Keratinocyte (primary cell): ENCODE data around the gene SLC22A12. TPM values are rescaled to one million over a fixed set of nuclear protein-coding genes. Genes with fewer than 3 reads are reported as not detected.
"Not testable (repeated sequence)": the region's sequence is repeated elsewhere in the genome, so short reads cannot be mapped to it uniquely, and the experiment has no call there.

Experiments
- DNase-seq: peaks from one replicate; pipeline ENCODE4 v3.0.0-alpha.2; 2011; ENCODE audit warnings: low read depth, missing footprints, low spot score
- FAIRE-seq: peaks from 2 replicates; lab custom pipeline; 2011; peaks lifted over from hg19 to GRCh38; lab: Jason Lieb, UNC
- H2AFZ ChIP-seq: 2 replicates; pipeline ENCODE4 v1.6.0; 2012; ENCODE audit warnings: low read length, control low read depth, inconsistent platforms; ENCODE audit not compliant: control insufficient read depth
- H3K27ac ChIP-seq: 2 replicates; pipeline ENCODE4 v1.5.1; 2011; ENCODE audit warnings: low read length; ENCODE audit not compliant: control insufficient read depth, insufficient read depth
- H3K27me3 ChIP-seq: 3 replicates; pipeline ENCODE4 v1.6.0; 2011; ENCODE audit warnings: low read length; ENCODE audit not compliant: control insufficient read depth, insufficient read depth; ENCODE audit errors: extremely low read depth
- H3K36me3 ChIP-seq, 2 experiments: 2 replicates in 1 of 2; 3 replicates in 1 of 2; pipeline ENCODE4 v1.5.1; 2011; ENCODE audit warnings: low read length in 2 of 2, mild to moderate bottlenecking in 1 of 2; ENCODE audit not compliant: control insufficient read depth in 2 of 2, insufficient read depth in 2 of 2; ENCODE audit errors: extremely low read depth in 1 of 2
- H3K4me1 ChIP-seq: 3 replicates; pipeline ENCODE4 v1.5.1; 2011; ENCODE audit warnings: low read length; ENCODE audit not compliant: control insufficient read depth, insufficient read depth; ENCODE audit errors: extremely low read depth
- H3K4me2 ChIP-seq: 3 replicates; pipeline ENCODE4 v1.6.0; 2011; ENCODE audit warnings: low read depth, low read length; ENCODE audit not compliant: control insufficient read depth, insufficient read depth; ENCODE audit errors: extremely low read depth
- H3K4me3 ChIP-seq, 3 experiments: fragments of 200-600 bp in 1 of 3; sonication (generic) in 1 of 3; 2 replicates in 2 of 3; 3 replicates in 1 of 3; pipeline ENCODE4 v1.5.1; 2011 to 2016; ENCODE audit warnings: low read length in 3 of 3, mild to moderate bottlenecking in 3 of 3, control low read depth in 2 of 3, inconsistent platforms in 1 of 3, low read depth in 1 of 3, mixed read lengths in 1 of 3, mixed run types in 1 of 3, moderate library complexity in 1 of 3; ENCODE audit not compliant: control insufficient read depth in 2 of 3, insufficient read depth in 2 of 3; ENCODE audit errors: extremely low read depth in 1 of 3
- H3K79me2 ChIP-seq: 2 replicates; pipeline ENCODE4 v1.6.0; 2012; ENCODE audit warnings: low read length; ENCODE audit not compliant: control insufficient read depth, insufficient read depth
- H3K9ac ChIP-seq: 3 replicates; pipeline ENCODE4 v1.6.0; 2011; ENCODE audit warnings: low read length; ENCODE audit not compliant: control insufficient read depth, insufficient read depth; ENCODE audit errors: extremely low read depth
- H3K9me1 ChIP-seq: 3 replicates; pipeline ENCODE4 v1.6.0; 2011; ENCODE audit warnings: low read length; ENCODE audit not compliant: control insufficient read depth, insufficient read depth; ENCODE audit errors: extremely low read depth
- H3K9me3 ChIP-seq: 2 replicates; pipeline ENCODE4 v1.5.1; 2012; ENCODE audit warnings: low read depth, low read length; ENCODE audit not compliant: control insufficient read depth
- H4K20me1 ChIP-seq: 3 replicates; pipeline ENCODE4 v1.6.0; 2011; ENCODE audit warnings: low read length; ENCODE audit not compliant: control insufficient read depth, insufficient read depth; ENCODE audit errors: extremely low read depth
- EZH2 ChIP-seq: IDR thresholded peaks from one replicate; pipeline ENCODE4 v1.6.1; 2012; ENCODE audit warnings: inconsistent platforms, mild to moderate bottlenecking, low read length, moderate library complexity
- dilution Hi-C: fragments of 300-500 bp; cut with MboI; formaldehyde crosslinking; loops from one replicate; pipeline ENCODE4 v1.7.0; 2020; ENCODE audit warnings: low sequenced_read_pairs; ENCODE audit not compliant: extremely low pct_ligation_motif_present
- polyA plus RNA-seq, 5 experiments: library from polyadenylated mRNA; depleted of rRNA in 3 of 5; stranded (reverse) in 3 of 5; stranded (forward) in 1 of 5; unstranded in 1 of 5; fragments of >200 nt; gene quantifications; 1 replicate in 1 of 5; 2 replicates in 3 of 5; 3 replicates in 1 of 5; pipeline versions ENCODE4 v1.2.1 to v1.2.3, GENCODE V29; 2011 to 2012; ENCODE audit warnings: missing spikeins in 2 of 5, low read depth in 1 of 5, low replicate concordance in 1 of 5
- TF ChIP-seq, protein P1 (sequence below), 3 experiments: IDR thresholded peaks in 1 of 3; conservative IDR thresholded peaks in 1 of 3; optimal IDR thresholded peaks in 1 of 3; 2 replicates in 2 of 3; 3 replicates in 1 of 3; pipeline versions ENCODE3 to v1.5.1; 2011; ENCODE audit warnings: low read length in 3 of 3, mild to moderate bottlenecking in 3 of 3, moderate library complexity in 2 of 3, control low read depth in 1 of 3, inconsistent platforms in 1 of 3; ENCODE audit not compliant: insufficient read depth in 2 of 3; ENCODE audit errors: extremely low read depth in 1 of 3

SLC22A12 gene
- polyA plus RNA-seq, 1 donor (not counting 4 experiments of a cell fraction or from before 2014, with no cell fraction given): not detected

DNA sequence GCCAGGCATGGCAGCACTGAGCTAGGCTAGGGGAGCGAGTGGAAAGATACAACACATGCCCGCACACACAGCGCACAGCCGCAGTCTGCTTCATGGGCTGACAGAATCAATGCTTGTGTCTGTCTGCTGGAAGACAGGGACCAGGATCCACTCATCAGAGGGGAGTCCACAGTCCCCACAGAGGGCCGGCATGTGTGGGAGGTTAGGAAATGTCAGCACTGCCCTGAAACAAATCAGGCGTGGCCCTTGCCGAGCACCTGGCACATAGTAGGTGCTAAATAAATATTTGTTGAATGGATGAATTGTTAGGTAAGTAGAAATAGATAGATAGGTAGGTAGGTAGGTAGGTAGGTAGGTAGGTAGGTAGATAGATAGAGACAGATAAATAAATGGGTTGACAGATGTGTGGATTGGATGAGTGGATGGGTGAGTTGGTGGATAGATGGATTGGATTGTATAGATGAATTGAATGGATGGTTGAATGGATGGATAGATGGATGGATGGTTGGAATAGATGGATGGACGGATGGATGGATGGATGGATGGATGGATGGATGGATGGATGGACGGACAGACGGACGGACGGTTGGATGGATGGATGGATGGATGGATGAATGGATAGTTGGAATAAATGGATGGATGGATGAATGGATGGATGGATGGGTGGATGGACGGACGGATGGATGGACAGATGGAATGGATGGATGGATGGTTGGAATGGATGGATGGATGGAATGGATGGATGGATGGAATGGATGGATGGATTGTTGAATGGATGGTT is 3.3 kb downstream of the SLC22A12 start:
- H3K27ac ChIP-seq: no peak overlapping the region
- H2AFZ ChIP-seq: no peak overlapping the region
- H3K4me2 ChIP-seq: no peak overlapping the region
- no peaks in the 10 kb centered on the region for H3K9me1 ChIP-seq
- no peaks in the 10 kb centered on the region for H3K79me2 ChIP-seq
- H3K36me3 ChIP-seq: no peaks in the 10 kb centered on the region
- no peak overlapping the region for H3K9ac ChIP-seq
- no peak for DNase-seq
- H3K9me3 ChIP-seq: peaks cover 4% of the 10 kb centered on the region
- TF ChIP-seq, protein P1, sequence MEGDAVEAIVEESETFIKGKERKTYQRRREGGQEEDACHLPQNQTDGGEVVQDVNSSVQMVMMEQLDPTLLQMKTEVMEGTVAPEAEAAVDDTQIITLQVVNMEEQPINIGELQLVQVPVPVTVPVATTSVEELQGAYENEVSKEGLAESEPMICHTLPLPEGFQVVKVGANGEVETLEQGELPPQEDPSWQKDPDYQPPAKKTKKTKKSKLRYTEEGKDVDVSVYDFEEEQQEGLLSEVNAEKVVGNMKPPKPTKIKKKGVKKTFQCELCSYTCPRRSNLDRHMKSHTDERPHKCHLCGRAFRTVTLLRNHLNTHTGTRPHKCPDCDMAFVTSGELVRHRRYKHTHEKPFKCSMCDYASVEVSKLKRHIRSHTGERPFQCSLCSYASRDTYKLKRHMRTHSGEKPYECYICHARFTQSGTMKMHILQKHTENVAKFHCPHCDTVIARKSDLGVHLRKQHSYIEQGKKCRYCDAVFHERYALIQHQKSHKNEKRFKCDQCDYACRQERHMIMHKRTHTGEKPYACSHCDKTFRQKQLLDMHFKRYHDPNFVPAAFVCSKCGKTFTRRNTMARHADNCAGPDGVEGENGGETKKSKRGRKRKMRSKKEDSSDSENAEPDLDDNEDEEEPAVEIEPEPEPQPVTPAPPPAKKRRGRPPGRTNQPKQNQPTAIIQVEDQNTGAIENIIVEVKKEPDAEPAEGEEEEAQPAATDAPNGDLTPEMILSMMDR (optimal IDR thresholded peaks at IDR 0.05 in 1 of 3, IDR thresholded peaks at IDR 0.05 in 1 of 3, conservative IDR thresholded peaks at IDR 0.05 in 1 of 3; ENCODE audit: extremely low read depth in 1 of 3, insufficient read depth in 2 of 3, low read length in 3 of 3): no peak
- no peak for TF ChIP-seq EZH2
- H3K27me3 ChIP-seq: no peaks in the 10 kb centered on the region
- no peaks in the 10 kb centered on the region for H3K4me1 ChIP-seq
- dilution Hi-C loops: no loop called here
- FAIRE-seq: no peak
- H4K20me1 ChIP-seq: no peaks in the 10 kb centered on the region
- no peak overlapping the region for H3K4me3 ChIP-seq

DNA sequence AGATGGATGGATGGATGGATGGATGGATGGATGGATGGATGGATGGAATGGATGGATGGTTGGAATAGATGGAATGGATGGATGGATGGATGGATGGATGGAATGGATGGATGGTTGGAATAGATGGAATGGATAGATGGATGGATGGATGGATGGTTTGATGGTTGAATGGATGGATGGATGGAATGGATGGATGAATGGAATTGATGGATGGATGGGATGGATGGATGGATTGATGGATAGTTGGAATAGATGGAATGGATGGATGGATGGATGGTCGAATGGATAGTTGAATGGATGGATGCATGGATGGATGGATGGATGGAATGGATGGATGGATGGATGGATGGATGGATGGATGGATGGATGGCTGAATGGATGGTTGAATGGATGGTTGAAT is 4.9 kb downstream of the SLC22A12 start:
- H3K4me1 ChIP-seq, H3K36me3 ChIP-seq, H3K9me1 ChIP-seq, H2AFZ ChIP-seq, H3K27me3 ChIP-seq, H3K9me3 ChIP-seq, H3K4me2 ChIP-seq, H3K9ac ChIP-seq, H3K27ac ChIP-seq, dilution Hi-C loops, H3K4me3 ChIP-seq, FAIRE-seq, H4K20me1 ChIP-seq, H3K79me2 ChIP-seq, DNase-seq: not testable (repeated sequence)
